GM19239 (cell line): ENCODE data around the gene MOB4.
"Not testable (repeated sequence)": the region's sequence is repeated elsewhere in the genome, so short reads cannot be mapped to it uniquely, and the experiment has no call there.

Experiments
- DNase-seq: peaks from one replicate; pipeline ENCODE4 v3.0.0; 2011; ENCODE audit warnings: low spot score; ENCODE audit not compliant: insufficient read length
- FAIRE-seq: peaks from 2 replicates; lab custom pipeline; 2011; peaks lifted over from hg19 to GRCh38; lab: Jason Lieb, UNC

MOB4 gene

GRCh38 chr2:197515739-197516392 lies at the start of gene MOB4:
Gene MOB4, plus strand, starts transcription at chr2:197516066. Its CDS starts 21 bp downstream, at chr2:197516087.
- DNase-seq (peak; percentile 83), FAIRE-seq (peak; percentile 97)

- FAIRE-seq: no peak
- DNase-seq: no peak
These were observed 43.7 kb upstream of the MOB4 start for GRCh38 chr2:197472166-197472565.

GRCh38 chr2:197477797-197478196 lies 38.1 kb upstream of the MOB4 start:
- DNase-seq (no peak), FAIRE-seq (no peak)

- no peak for FAIRE-seq
- DNase-seq: no peak
These were observed 35.5 kb upstream of the MOB4 start for GRCh38 chr2:197480165-197481036.

- DNase-seq, FAIRE-seq: not testable (repeated sequence)
These were observed 31.6 kb upstream of the MOB4 start for GRCh38 chr2:197484248-197484647.

DNA sequence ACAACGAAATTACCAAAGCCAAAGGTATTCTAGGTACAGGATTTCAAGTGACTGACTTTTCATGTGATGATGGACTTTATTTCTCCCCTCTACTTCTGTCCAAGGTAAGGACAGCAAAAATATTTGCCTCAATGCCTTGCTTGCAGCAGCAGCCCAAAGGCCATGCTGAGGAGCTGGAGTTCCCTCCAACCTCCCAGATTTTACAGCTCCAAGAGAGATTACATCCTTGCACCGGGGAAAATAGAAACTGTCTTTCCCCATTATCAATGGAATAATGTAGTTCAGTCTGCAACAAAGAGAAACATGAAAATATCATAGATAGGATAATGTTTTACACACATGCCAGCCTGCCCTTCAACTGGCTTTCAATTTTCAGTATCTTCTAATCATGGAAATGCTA lies 29.7 kb upstream of the MOB4 start:
- FAIRE-seq (no peak), DNase-seq (no peak)

DNA sequence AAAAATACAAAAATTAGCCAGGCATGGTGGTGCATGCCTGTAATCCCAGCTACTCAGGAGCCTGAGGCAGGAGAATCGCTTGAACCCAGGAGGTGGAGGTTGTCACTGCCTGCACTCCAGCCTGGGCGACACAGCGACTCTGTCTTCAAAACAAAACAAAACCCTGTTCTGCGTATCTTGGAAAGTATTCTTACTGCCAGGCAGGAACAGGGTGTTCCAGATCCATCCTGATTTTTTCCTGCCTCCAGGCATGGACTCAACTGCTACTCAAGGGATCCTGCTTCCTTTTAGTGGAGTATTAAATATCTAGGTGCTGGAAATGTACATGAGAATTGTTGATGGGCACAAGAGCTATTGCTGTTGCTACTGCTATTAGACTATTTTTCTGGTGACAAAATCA lies 28.5 kb upstream of the MOB4 start:
- DNase-seq (no peak), FAIRE-seq (no peak)

DNA sequence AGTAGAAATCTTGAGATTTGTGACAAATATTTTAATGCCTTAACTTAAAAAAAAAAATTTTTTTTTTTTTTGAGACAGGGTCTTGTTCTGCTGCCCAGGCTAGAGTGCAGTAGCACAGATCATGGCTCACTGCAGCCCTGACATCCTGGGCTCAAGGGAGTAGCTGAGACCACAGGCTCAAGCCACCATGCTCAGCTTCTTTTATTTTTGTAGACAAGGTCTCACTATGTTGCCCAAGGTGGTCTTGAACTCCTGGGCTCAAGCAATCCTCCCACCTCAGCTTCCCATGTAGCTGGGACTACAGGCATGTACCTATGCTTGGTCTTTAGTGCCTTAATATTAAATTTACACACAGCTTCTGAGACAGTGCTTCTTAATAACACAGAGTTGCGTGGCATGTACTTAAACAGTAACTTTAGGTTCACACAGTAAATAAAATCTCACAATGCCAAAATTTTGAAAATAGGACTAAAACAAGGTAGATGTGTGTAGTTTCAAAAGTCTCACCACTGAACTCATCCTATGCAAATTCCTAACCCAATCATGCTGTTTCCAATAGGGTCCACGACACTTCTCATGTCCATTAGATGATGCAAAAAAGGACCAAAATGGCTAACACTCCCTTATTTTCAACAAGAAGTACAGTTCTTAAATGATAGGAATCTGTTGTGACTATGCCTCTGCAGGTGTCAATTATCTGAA lies 20.3 kb upstream of the MOB4 start:
- FAIRE-seq (no peak), DNase-seq (no peak)

DNA sequence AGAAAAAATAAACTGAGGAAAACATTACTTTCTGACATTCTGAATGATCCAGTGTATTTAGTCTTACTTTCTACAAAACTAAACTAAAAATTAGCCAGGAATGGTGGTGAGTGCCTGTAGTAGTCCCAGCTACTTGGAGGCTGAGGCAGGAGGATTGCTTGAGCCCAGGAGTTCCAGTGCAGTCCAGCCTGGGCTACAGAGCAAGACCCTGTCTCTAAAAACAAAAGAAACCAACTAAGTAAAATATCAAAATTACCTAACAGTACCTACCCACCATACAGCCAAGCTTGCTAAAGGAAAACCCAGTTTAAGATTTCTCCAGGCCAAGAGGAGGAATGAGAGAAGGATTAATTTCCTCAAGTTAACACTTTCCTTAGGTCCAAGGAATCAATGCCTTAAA lies 19.2 kb upstream of the MOB4 start:
- FAIRE-seq: no peak
- DNase-seq: no peak

- DNase-seq: no peak
- no peak for FAIRE-seq
These were observed 18.5 kb upstream of the MOB4 start for GRCh38 chr2:197497326-197497725.

GRCh38 chr2:197498235-197498936 lies 17.5 kb upstream of the MOB4 start:
- DNase-seq (no peak), FAIRE-seq (no peak)

- DNase-seq (peak; percentile 38), FAIRE-seq (peak; percentile 54)
These were observed 16.8 kb upstream of the MOB4 start for GRCh38 chr2:197498937-197499593.

- DNase-seq: peak; percentile 71
- peak; percentile 94 for FAIRE-seq
These were observed 16.0 kb upstream of the MOB4 start, which contains the start of the genes HSPD1 and HSPE1 for GRCh38 chr2:197499594-197500502. Gene HSPD1, minus strand, starts transcription at chr2:197499840. Its CDS starts 992 bp downstream, at chr2:197498848. Gene HSPE1, plus strand, starts transcription at chr2:197500379. Its CDS starts 58 bp downstream, at chr2:197500437.

GRCh38 chr2:197500503-197501131 lies 15.2 kb upstream of the MOB4 start:
- DNase-seq (no peak), FAIRE-seq (peak; percentile 58)

DNA sequence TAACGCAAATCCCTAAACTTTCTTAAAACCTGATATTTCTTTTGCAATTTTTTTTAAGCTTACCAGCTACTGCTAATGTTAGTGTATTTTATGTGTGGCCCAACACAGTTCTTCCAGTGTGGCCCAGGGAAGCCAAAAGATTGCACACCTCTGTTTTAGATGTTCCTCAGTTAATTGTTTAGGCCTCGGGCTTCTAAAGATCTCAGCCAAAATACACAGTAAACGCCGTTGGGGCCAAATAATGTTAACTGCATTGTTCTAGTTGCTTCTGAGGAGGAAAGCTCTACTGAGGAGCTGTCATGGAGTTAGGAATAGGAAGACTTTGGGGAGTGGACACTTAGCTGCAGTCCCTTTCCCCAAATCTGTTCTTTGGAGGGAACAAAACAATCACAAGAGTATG lies 13.7 kb upstream of the MOB4 start:
- no peak for FAIRE-seq
- DNase-seq: no peak

DNA sequence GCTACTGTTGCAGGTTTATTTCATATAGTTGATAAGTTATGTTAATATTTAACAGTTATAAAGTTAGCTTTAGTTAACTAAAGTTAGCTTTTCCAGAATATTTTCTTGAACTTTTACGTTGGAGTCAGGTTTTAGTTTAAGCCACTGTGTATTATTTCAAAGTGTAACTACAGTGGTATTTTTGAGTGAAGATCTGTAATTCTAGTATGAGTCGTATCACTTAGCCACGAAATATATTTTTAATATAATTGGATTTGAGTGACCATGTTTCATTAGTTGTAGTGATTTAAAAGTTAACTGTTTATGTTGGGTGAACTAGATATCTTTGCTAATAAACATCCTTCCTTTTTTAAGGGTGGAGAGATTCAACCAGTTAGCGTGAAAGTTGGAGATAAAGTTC lies 13.2 kb upstream of the MOB4 start:
- FAIRE-seq (no peak), DNase-seq (no peak)

DNA sequence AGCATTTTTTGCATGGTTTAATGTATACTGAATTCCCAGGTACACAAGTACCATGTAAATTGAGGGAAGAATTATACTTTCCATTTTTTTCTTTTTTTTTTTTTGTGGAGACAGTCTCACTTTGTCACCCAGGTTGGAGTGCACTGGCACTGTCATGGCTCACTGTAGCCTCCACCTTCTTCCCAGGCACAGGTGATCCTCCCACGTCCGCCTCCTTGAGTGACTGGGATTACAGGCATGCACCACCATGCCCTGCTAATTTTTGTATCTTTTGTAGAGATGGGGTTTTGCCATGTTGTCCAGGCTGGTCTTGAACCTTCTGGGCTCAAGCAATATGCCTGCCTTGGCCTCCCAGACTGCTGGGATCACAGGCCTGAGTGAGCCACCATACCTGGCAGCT lies 11.9 kb upstream of the MOB4 start:
- DNase-seq: no peak

GRCh38 chr2:197504512-197504911 lies 11.4 kb upstream of the MOB4 start:
- FAIRE-seq (no peak), DNase-seq (no peak)

More for the DNA sequence above, 11.9 kb upstream of the MOB4 start:
- FAIRE-seq: no peak
